ENCODE results near the gene KIAA0513.
A peak's percentile ranks its signal among the peaks of the same experiment; 100 is the strongest.

KIAA0513 gene, protein sequence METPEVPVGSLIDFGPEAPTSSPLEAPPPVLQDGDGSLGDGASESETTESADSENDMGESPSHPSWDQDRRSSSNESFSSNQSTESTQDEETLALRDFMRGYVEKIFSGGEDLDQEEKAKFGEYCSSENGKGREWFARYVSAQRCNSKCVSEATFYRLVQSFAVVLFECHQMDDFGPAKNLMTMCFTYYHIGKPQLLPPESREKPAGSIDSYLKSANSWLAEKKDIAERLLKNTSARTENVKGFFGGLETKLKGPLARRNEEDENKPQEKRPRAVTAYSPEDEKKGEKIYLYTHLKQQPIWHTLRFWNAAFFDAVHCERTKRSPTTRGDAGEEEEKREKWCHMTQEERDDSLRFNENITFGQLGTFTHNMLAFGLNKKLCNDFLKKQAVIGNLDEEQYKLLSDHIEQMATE

GRCh38 chr16:85027349-85027957 is at the start of gene KIAA0513:
Gene KIAA0513, plus strand, starts transcription at chr16:85027795. Its CDS starts 39,277 bp downstream, at chr16:85067072.
- DNase-seq: peak; percentile 75

DNA sequence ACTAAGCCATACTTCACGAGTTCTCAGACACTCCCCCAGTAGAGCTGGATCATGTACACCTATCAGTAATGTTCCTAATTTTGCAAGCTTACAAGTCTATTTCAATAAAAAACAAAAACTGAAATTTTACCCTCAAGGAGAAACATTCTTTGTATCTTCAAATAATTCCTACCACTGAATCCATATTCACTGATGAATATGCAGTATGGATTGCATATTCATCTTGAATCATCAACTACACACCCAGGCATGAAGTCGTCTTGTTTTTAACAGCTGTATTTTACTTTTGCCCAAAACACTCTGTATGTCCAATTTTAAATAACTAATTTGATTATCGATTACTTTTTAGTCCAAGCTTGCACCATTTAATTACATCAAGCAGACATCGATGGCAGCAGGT is 48.1 kb upstream of the KIAA0513 start:
- DNase-seq: no peak

DNA sequence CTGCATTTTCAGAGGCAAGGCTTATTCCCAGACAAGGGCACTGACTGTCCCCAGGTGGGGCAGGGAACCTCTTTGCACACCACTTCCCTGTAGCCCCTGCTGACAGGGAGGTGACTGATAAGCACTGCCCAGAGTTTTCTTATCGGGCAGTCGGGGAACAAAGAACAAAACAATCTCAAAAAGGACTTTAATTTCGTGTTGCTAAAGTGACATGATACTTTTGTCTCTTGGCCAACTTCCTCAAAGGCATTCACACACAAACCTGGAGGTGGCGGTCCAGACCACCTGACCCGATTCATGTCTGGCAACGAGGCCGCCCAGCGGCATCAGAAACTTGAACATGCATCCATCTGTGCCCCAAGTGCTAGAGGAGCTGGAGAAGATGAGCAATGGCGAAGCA is 45.2 kb upstream of the KIAA0513 start:
- DNase-seq: no peak

DNA sequence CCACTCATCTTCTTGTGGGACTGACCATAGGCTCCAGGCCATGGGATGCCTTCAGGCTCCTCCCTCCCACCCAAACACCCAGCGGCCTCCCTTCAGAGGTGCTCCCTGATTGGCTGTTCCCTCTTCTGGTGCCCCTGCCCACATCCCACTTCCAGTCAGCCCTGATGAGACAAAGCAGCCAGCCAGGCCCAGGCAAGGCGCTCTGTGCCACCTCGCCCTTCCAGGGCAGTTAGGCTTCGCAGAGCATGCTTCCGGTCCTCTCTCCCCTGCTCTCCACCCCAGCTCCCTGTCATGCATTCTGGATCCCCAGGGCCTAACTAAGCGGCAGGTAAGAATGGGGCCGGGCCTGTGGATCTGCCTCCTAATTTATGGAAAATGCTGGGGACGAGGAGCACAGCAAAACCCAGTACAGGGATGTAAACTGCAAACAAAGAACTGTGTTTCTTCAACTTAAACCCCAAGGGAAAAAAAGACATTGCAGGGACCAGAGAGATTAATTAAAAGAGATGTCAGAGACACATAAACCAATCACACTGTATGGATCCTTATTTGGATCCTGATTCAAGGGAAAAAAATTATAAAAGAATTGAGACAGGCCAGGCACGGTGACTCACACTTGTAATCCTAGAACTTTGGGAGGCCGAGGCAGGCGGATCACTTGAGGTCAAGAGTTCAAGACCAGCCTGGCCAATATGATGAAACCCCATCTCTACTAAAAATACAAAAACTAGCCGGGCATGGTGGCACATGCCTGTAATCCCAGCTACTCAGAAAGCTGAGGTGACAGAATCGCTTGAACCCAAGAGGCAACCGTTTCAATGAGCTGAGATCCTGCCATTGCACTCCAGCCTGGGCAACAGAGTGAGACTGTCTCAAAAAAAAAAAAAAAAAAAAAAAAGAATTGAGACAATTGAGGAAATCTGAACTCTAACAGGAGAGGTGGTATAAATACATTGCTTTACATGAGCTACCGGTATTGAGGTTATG is 42.2 kb upstream of the KIAA0513 start:
- DNase-seq: no peak

DNA sequence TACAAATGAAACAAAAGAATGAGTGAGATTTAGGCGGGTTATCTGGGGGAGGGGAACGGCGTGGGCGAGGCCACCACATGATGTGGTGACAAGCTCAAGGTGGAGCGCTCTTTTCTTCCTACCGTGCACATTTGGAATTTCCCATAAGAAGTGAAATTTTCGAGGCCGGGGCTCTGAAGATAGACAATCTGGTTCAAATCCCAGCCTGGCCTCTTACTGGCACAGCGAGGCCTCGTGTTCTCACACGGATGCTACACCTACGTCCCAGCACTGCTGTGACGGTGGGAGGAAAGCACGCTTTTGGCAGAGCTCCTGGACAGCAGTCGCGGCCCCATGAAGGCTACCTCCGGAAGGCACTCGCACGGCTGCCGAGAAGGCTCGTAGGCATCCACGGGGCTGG is 41.5 kb upstream of the KIAA0513 start:
- DNase-seq: no peak

- DNase-seq: no peak
Measured at GRCh38 chr16:84986879-84987278, 40.7 kb upstream of the KIAA0513 start.

DNA sequence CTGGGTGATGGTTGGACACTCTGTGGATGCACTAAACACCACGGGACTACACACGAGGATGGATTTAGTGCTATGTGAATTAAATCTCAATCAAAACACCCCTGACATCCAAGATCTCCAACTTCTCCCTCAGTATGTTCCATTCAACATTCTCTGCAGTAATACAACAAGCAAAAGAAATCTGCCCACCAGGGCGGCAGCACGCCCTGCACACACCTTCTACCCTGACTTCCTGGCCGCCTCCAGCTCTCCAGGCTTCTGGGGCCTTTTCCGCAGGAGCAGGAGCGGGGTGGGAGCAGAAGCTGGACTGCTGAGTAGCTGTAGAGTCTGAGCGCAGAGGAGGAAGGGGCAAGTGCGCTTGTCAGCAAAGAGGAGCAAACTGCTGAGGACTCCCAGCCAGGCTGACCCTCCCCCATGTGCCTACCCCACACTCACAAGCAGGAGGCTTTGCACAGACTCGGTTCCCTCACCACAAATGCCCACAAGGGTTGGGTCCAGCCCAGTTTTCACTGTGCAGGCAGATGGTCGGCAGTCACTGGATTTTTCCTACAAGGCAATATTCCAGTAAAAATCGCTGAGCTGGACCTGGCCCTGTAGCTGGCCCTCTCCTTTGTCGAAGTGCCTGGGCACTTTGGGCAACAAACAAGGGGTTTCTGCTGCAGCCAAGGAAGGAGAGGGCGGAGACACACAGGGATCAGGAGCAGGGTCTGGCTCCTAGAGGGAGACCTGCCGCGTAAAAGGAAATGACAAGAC is 39.1 kb upstream of the KIAA0513 start:
- no peak for DNase-seq

DNA sequence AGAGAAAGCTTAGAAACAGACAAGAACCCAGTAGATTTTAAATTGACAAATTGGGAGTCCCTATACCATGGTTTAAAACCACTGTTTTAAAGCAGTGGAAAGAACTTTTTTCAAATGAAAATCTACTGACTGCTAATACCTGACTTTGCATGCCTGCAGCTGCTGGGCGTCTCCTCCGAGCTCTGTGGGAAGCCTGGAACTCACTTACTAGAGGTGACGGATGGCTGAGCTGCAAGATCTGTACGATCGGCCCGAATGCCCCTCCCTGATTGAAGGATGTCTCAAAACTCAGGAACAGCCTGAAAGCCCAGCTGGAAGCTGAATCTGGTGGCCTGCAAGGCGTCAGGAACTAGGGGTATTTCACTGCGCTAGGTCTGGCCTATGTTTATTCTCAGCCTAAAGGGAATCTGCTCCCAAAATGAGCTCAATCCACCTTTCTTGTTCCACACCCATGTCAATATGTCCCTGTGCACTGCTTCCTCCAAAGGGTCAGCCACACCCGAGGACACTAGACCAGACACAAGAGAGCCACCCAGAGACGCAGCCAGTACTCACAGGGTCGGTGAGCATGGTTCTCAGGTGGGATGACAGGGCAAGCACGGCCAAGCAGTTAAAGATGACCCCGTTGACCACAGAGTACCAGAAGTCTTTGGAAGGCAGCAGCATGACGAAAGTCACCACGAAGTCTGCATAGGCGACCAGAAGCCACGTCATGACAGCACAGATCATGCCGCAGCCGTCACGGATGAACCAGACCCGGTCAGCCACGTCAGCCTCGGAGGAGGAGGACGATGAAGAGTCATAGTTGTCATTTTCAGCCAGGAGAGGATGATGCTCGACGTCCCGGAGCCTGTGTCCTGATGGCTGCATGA is 37.6 kb upstream of the KIAA0513 start:
- DNase-seq: no peak

GRCh38 chr16:84990782-84991181 is 36.8 kb upstream of the KIAA0513 start:
- no peak for DNase-seq

DNA sequence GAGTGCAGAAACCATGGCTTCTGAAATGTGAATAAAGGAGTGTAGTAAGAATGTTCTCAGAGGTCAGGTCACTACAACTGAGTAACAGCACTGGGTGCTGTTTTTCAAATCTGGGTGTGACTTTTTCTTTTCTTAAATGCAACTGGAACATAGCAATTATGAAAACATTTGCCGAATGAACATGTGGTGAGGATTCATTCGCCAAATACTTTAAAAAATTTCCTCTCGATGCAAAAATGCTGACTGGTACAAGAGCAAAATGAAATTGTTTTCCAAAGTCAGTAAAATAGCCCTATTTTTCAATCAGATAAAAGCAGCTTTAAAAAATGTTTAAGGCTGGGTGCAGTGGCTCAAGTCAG is 34.9 kb upstream of the KIAA0513 start:
- no peak for DNase-seq

- no peak for DNase-seq
Measured at GRCh38 chr16:84993926-84994325, 33.7 kb upstream of the KIAA0513 start.

DNA sequence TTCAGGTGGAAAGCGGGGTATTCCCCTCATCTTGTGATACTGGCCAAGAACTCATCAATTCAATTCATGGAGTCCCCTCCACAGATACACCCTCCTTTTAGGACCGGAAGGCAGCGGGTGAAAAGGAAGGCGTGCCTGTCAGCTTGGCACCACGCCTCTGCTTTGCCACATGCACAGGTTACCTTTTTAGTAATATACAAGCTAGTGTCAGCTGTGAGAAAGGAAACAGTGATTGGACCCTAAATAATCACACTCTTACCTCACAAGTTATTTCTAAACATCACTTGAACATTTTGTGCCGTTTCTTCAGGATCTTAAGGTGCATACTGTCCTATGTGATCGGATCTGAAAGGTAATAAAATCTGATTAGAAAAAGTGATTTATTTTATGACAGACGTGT is 31.9 kb upstream of the KIAA0513 start:
- no peak for DNase-seq

GRCh38 chr16:84996365-84996764 is 31.2 kb upstream of the KIAA0513 start:
- no peak for DNase-seq

GRCh38 chr16:84999200-84999599 is 28.4 kb upstream of the KIAA0513 start:
- DNase-seq: no peak

GRCh38 chr16:84999857-85000480 is 27.6 kb upstream of the KIAA0513 start:
- DNase-seq: no peak

GRCh38 chr16:85002099-85002541 is 25.5 kb upstream of the KIAA0513 start:
- DNase-seq: no peak

DNA sequence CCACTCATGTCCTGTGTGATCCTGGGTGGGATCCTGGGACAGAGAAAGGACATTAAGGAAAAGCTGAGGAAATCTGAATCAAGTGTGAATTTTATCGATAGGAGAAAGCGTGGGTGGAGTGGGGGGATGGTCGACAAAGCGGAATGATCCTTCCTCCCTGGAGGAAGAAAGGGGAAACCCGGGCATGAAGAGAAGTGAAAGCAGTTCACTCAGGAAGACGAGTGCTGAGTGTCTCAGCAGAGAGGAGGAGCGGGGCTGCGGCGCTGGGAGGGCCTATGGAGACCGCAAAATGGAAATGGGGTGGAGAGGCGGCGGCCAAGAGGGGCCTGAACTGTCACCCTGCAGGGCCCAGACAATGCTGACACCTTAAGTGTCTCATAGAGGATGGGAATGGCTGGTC is 25.0 kb upstream of the KIAA0513 start:
- DNase-seq: no peak

- DNase-seq: no peak
Measured at GRCh38 chr16:85003076-85003475, 24.5 kb upstream of the KIAA0513 start.

GRCh38 chr16:85003725-85004586 is 23.6 kb upstream of the KIAA0513 start:
- no peak for DNase-seq

GRCh38 chr16:85004587-85005205 is 22.9 kb upstream of the KIAA0513 start:
- no peak for DNase-seq
